Measurements from ENCODE around the gene CDHR1.

GRCh38 chr10:84241185-84241790 lies 47.0 kb downstream of the CDHR1 start, which contains the start of gene LRIT1:
- TF ChIP-seq REST (IDR thresholded peaks at IDR 0.05; ENCODE audit: insufficient read depth in 1 of 2, low read depth in 2 of 2, low read length in 2 of 2) (no peak), TAF1 (IDR thresholded peaks at IDR 0.05; ENCODE audit: borderline replicate concordance, insufficient read depth, low read length) (no peak), POLR2AphosphoS5 (IDR thresholded peaks at IDR 0.05; ENCODE audit: low read depth, low read length) (no peak), SIN3A (IDR thresholded peaks at IDR 0.05; ENCODE audit: borderline replicate concordance, insufficient read depth, low read length) (no peak), FOXP2 (optimal IDR thresholded peaks at IDR 0.05; ENCODE audit: borderline replicate concordance, extremely low read depth, extremely low read length, insufficient read depth) (no peak)

All from PFSK-1 (cell line).